Measurements from ENCODE around the gene CPEB3.

The CPEB3 gene

GRCh38 chr10:92102601-92103213 lies 188.2 kb downstream of the CPEB3 start:
- DNase-seq (ENCODE audit: low spot score), result no peak

GRCh38 chr10:92094960-92095359 lies 195.9 kb downstream of the CPEB3 start:
- DNase-seq (ENCODE audit: low spot score), result no peak

- no peak for DNase-seq (ENCODE audit: low spot score)
Measured at GRCh38 chr10:92091965-92092364, 198.9 kb downstream of the CPEB3 start.

- peak; percentile 53 for DNase-seq (ENCODE audit: low spot score)
Measured at GRCh38 chr10:92087750-92088395, 203.0 kb downstream of the CPEB3 start.

- DNase-seq (ENCODE audit: low spot score), result no peak
Measured at GRCh38 chr10:92082583-92083280, 208.1 kb downstream of the CPEB3 start.

GRCh38 chr10:92081641-92082040 lies 209.2 kb downstream of the CPEB3 start:
- no peak for DNase-seq (ENCODE audit: low spot score)

- DNase-seq (ENCODE audit: low spot score), result no peak
Measured at GRCh38 chr10:92080244-92080643, 210.6 kb downstream of the CPEB3 start.

GRCh38 chr10:92079003-92079402 lies 211.9 kb downstream of the CPEB3 start:
- DNase-seq (ENCODE audit: low spot score), result no peak

GRCh38 chr10:92076722-92077121 lies 214.2 kb downstream of the CPEB3 start:
- no peak for DNase-seq (ENCODE audit: low spot score)

- DNase-seq (ENCODE audit: low spot score), result no peak
Measured at GRCh38 chr10:92075829-92076228, 215.0 kb downstream of the CPEB3 start.

- no peak for DNase-seq (ENCODE audit: low spot score)
Measured at GRCh38 chr10:92074126-92074887, 216.6 kb downstream of the CPEB3 start.

- peak; percentile 42 for DNase-seq (ENCODE audit: low spot score)
Measured at GRCh38 chr10:92068900-92069299, 222.0 kb downstream of the CPEB3 start.

- no peak for DNase-seq (ENCODE audit: low spot score)
Measured at GRCh38 chr10:92066386-92066785, 224.5 kb downstream of the CPEB3 start.

GRCh38 chr10:92064506-92064905 lies 226.4 kb downstream of the CPEB3 start:
- DNase-seq (ENCODE audit: low spot score), result no peak

- DNase-seq (ENCODE audit: low spot score), result no peak
Measured at GRCh38 chr10:92062273-92062672, 228.6 kb downstream of the CPEB3 start.

- DNase-seq (ENCODE audit: low spot score), result no peak
Measured at GRCh38 chr10:92054807-92055206, 236.1 kb downstream of the CPEB3 start.

GRCh38 chr10:92052741-92053140 lies 238.1 kb downstream of the CPEB3 start:
- no peak for DNase-seq (ENCODE audit: low spot score)

GRCh38 chr10:92052088-92052487 lies 238.8 kb downstream of the CPEB3 start:
- DNase-seq (ENCODE audit: low spot score), result no peak

GRCh38 chr10:92047215-92047614 lies 243.7 kb downstream of the CPEB3 start:
- no peak for DNase-seq (ENCODE audit: low spot score)

- no peak for DNase-seq (ENCODE audit: low spot score)
Measured at GRCh38 chr10:92045641-92046106, 245.2 kb downstream of the CPEB3 start.

GRCh38 chr10:92042541-92042940 lies 248.3 kb downstream of the CPEB3 start:
- DNase-seq (ENCODE audit: low spot score), result no peak

- no peak for DNase-seq (ENCODE audit: low spot score)
Measured at GRCh38 chr10:92038949-92039348, 251.9 kb downstream of the CPEB3 start.

Measured in AG08396 (cell line).